Left ventricle myocardium inferior (tissue), 1 donor: Measurements from ENCODE around the gene SAP25. TPM values are rescaled to one million over a fixed set of nuclear protein-coding genes. Genes with fewer than 3 reads are reported as not detected.

Source experiments
- DNase-seq: peaks from one replicate; pipeline ENCODE4 v3.0.0-alpha.2; 2020
- H3K27ac ChIP-seq: fragments of 200-600 bp; replicated peaks from 2 replicates; pipeline ENCODE4 v1.8.0; 2021
- H3K27me3 ChIP-seq: fragments of 200-600 bp; 2 replicates; pipeline ENCODE4 v1.8.0; 2021; ENCODE audit warnings: low read depth
- H3K36me3 ChIP-seq: fragments of 200-600 bp; 2 replicates; pipeline ENCODE4 v1.8.0; 2021
- H3K4me1 ChIP-seq: fragments of 200-600 bp; 2 replicates; pipeline ENCODE4 v1.8.0; 2021
- H3K4me3 ChIP-seq: fragments of 200-600 bp; 2 replicates; pipeline ENCODE4 v1.8.0; 2021; ENCODE audit warnings: mild to moderate bottlenecking, moderate library complexity
- H3K9me3 ChIP-seq: fragments of 200-600 bp; replicated peaks from 2 replicates; pipeline ENCODE4 v1.8.0; 2021
- intact Hi-C: fragments of 100-400 bp; cut with micrococcal nuclease; formaldehyde crosslinking; loops from one replicate; pipeline ENCODE4 v1.11.0; 2022
- total RNA-seq: library from RNA; stranded (reverse); fragmentation: NEBNext Ultra II Directional; extraction: Animal tissue kit (Norgen Biotek cat#: 25700); gene quantifications from one replicate; pipeline ENCODE4 v1.2.1, GENCODE V29; 2021
- TF ChIP-seq, protein P1 (sequence below): fragments of 200-600 bp; IDR thresholded peaks from 2 replicates; pipeline ENCODE4 v1.8.0; 2021; ENCODE audit warnings: antibody characterized with exemption, mild to moderate bottlenecking, borderline replicate concordance
- donor health status: DM: no; HTN: yes; CAD: no; lungs with severe emphysema.

SAP25 gene
- total RNA-seq, 1 donor from 2014 or later: 1.1 TPM

GRCh38 chr7:100584683-100585510 is 11.2 kb upstream of the SAP25 start:
- H3K4me3 ChIP-seq: peak overlapping the region; percentile 100
- no peaks in the 10 kb centered on the region for H3K9me3 ChIP-seq
- peak; percentile 35 for DNase-seq
- peaks cover 25% of the 10 kb centered on the region for H3K36me3 ChIP-seq
- intact Hi-C loops: loop anchor here (10.0 kb wide), 1 partner anchor 110 kb away; the partner anchor contains the start of gene GIGYF1
- TF ChIP-seq, protein P1, sequence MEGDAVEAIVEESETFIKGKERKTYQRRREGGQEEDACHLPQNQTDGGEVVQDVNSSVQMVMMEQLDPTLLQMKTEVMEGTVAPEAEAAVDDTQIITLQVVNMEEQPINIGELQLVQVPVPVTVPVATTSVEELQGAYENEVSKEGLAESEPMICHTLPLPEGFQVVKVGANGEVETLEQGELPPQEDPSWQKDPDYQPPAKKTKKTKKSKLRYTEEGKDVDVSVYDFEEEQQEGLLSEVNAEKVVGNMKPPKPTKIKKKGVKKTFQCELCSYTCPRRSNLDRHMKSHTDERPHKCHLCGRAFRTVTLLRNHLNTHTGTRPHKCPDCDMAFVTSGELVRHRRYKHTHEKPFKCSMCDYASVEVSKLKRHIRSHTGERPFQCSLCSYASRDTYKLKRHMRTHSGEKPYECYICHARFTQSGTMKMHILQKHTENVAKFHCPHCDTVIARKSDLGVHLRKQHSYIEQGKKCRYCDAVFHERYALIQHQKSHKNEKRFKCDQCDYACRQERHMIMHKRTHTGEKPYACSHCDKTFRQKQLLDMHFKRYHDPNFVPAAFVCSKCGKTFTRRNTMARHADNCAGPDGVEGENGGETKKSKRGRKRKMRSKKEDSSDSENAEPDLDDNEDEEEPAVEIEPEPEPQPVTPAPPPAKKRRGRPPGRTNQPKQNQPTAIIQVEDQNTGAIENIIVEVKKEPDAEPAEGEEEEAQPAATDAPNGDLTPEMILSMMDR: no peak
- H3K27ac ChIP-seq: peak overlapping the region; percentile 98
- no peaks in the 10 kb centered on the region for H3K27me3 ChIP-seq
- peaks cover 56% of the 10 kb centered on the region for H3K4me1 ChIP-seq

- peak overlapping the region; percentile 98 for H3K27ac ChIP-seq
- peak overlapping the region; percentile 100 for H3K4me3 ChIP-seq
- H3K27me3 ChIP-seq: no peaks in the 10 kb centered on the region
- peaks cover 31% of the 10 kb centered on the region for H3K36me3 ChIP-seq
- TF ChIP-seq, protein P1: no peak
- no peak for DNase-seq
- peaks cover 55% of the 10 kb centered on the region for H3K4me1 ChIP-seq
- no peaks in the 10 kb centered on the region for H3K9me3 ChIP-seq
- intact Hi-C loops: loop anchor here (10.0 kb wide), 1 partner anchor 111 kb away; the partner anchor contains the start of gene GIGYF1
These were observed 10.5 kb upstream of the SAP25 start for GRCh38 chr7:100584054-100584682.

GRCh38 chr7:100583132-100584053 is 9.7 kb upstream of the SAP25 start:
- peak overlapping the region; percentile 98 for H3K27ac ChIP-seq
- no peaks in the 10 kb centered on the region for H3K27me3 ChIP-seq
- intact Hi-C loops: loop anchor here (10.0 kb wide), 1 partner anchor 111 kb away; the partner anchor contains the start of gene GIGYF1

GRCh38 chr7:100582650-100583049 is 8.9 kb upstream of the SAP25 start:
- peak overlapping the region; percentile 98 for H3K27ac ChIP-seq
- DNase-seq: no peak

More at GRCh38 chr7:100583132-100584053, 9.7 kb upstream of the SAP25 start:
- TF ChIP-seq, protein P1: no peak
- H3K36me3 ChIP-seq: peaks cover 39% of the 10 kb centered on the region
- H3K9me3 ChIP-seq: no peaks in the 10 kb centered on the region
- H3K4me3 ChIP-seq: peak overlapping the region; percentile 100
- peaks cover 55% of the 10 kb centered on the region for H3K4me1 ChIP-seq
- peak; percentile 68 for DNase-seq

More at GRCh38 chr7:100582650-100583049, 8.9 kb upstream of the SAP25 start:
- intact Hi-C loops: loop anchor here (10.0 kb wide), 1 partner anchor 112 kb away; the partner anchor contains the start of gene GIGYF1
- H3K4me1 ChIP-seq: peaks cover 55% of the 10 kb centered on the region
- H3K9me3 ChIP-seq: no peaks in the 10 kb centered on the region
- H3K27me3 ChIP-seq: no peaks in the 10 kb centered on the region
- TF ChIP-seq, protein P1: no peak
- H3K36me3 ChIP-seq: peaks cover 46% of the 10 kb centered on the region
- peak overlapping the region; percentile 100 for H3K4me3 ChIP-seq
